ENCODE results near the gene PARP11.

The PARP11 gene

DNA sequence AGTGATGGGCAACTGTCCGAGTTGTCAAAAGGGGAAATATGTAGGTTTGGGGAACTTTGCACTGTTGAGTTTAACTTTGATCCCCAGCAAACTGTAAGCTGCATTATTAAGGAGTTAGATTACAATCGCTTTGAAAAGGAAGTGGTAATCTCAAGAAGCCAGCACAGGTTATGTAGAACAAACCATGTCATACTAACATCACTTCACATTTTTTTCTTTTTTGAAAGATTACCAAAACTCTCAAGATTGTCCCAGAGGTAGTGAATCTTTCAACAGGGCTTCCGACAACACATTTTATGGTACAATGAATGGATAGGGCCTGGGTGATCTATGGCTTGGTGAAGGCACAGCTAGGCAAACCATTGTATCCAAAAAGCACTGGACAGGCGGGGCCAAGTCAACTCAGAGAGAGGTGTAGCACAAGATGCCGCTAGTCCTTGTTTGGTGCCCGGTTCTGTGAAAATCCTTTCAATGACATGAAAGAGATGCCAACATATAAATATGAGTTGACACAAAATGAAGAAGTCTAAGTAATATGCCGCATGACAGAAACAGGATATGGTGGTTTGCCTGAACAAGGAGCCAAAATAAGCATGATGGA lies 24.3 kb upstream of the PARP11 start:
- Histone ChIP-seq H3K27me3 (ENCODE audit: control insufficient read depth, low read length) (peaks cover 19% of the 10 kb centered on the region), H3K9me2 (replicated peaks; ENCODE audit: control insufficient read depth, low read length) (no peaks in the 10 kb centered on the region), H3K79me2 (ENCODE audit: control insufficient read depth, low read length) (no peaks in the 10 kb centered on the region), H3K4me3 (ENCODE audit: low read length) (no peak overlapping the region), H3K9me3 (ENCODE audit: control insufficient read depth, insufficient read depth, low read length) (no peaks in the 10 kb centered on the region), H3K4me2 (ENCODE audit: low read length) (no peak overlapping the region), H3K36me3 (ENCODE audit: control insufficient read depth, low read length) (no peaks in the 10 kb centered on the region), H3K4me1 (ENCODE audit: control insufficient read depth, low read length) (no peaks in the 10 kb centered on the region), H4K20me1 (ENCODE audit: control insufficient read depth, insufficient read depth, low read depth, low read length) (no peaks in the 10 kb centered on the region), H3K27ac (ENCODE audit: low read depth, low read length) (no peak overlapping the region), H3F3A (ENCODE audit: control insufficient read depth, insufficient read depth) (no peaks in the 10 kb centered on the region)
- TF ChIP-seq EZH2phosphoT487 (IDR thresholded peaks at IDR 0.05; ENCODE audit: borderline replicate concordance, low read length) = no peak
- TF ChIP-seq, protein P1, sequence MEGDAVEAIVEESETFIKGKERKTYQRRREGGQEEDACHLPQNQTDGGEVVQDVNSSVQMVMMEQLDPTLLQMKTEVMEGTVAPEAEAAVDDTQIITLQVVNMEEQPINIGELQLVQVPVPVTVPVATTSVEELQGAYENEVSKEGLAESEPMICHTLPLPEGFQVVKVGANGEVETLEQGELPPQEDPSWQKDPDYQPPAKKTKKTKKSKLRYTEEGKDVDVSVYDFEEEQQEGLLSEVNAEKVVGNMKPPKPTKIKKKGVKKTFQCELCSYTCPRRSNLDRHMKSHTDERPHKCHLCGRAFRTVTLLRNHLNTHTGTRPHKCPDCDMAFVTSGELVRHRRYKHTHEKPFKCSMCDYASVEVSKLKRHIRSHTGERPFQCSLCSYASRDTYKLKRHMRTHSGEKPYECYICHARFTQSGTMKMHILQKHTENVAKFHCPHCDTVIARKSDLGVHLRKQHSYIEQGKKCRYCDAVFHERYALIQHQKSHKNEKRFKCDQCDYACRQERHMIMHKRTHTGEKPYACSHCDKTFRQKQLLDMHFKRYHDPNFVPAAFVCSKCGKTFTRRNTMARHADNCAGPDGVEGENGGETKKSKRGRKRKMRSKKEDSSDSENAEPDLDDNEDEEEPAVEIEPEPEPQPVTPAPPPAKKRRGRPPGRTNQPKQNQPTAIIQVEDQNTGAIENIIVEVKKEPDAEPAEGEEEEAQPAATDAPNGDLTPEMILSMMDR (IDR thresholded peaks at IDR 0.05; ENCODE audit: low read depth, low read length, poor library complexity, severe bottlenecking) = no peak

DNA sequence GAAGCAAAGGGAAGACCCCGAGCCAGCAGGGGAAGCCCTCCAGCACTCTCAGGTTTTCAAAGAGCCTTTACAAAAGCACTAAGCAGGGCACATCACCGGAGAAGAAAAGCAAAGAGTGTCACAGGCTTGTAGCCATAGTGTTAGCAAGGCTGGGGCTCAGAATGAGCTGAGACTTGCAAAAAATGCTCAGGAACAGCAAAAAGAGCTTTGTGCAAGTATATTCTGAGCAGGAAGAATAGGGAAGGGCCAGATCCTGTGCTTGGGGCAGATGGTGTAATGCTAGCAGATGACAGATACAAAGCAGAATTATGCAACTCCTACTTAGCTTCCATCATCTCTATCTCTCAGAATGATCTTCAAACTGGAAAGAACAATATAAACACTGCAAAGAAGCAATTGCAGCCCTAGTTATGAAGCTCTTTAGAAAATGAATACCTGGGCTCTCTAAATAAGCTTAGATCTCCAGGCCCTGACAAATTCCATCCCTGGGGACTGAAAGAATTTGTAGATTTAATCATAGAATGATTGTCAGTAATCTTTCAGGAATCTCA lies 23.7 kb upstream of the PARP11 start:
- no peaks in the 10 kb centered on the region for H3K79me2 ChIP-seq (ENCODE audit: control insufficient read depth, low read length)
- no peaks in the 10 kb centered on the region for H3K9me2 ChIP-seq (replicated peaks; ENCODE audit: control insufficient read depth, low read length)
- H3K27ac ChIP-seq (ENCODE audit: low read depth, low read length) = no peak overlapping the region
- H3K4me1 ChIP-seq (ENCODE audit: control insufficient read depth, low read length) = no peaks in the 10 kb centered on the region
- no peaks in the 10 kb centered on the region for H3K36me3 ChIP-seq (ENCODE audit: control insufficient read depth, low read length)
- TF ChIP-seq, protein P1 (IDR thresholded peaks at IDR 0.05; ENCODE audit: low read depth, low read length, poor library complexity, severe bottlenecking) = no peak
- no peak for TF ChIP-seq EZH2phosphoT487 (IDR thresholded peaks at IDR 0.05; ENCODE audit: borderline replicate concordance, low read length)
- no peak overlapping the region for H3K4me3 ChIP-seq (ENCODE audit: low read length)
- no peak overlapping the region for H3K4me2 ChIP-seq (ENCODE audit: low read length)
- peaks cover 19% of the 10 kb centered on the region for H3K27me3 ChIP-seq (ENCODE audit: control insufficient read depth, low read length)
- H3F3A ChIP-seq (ENCODE audit: control insufficient read depth, insufficient read depth) = no peaks in the 10 kb centered on the region
- no peaks in the 10 kb centered on the region for H3K9me3 ChIP-seq (ENCODE audit: control insufficient read depth, insufficient read depth, low read length)
- no peaks in the 10 kb centered on the region for H4K20me1 ChIP-seq (ENCODE audit: control insufficient read depth, insufficient read depth, low read depth, low read length)

- Histone ChIP-seq H3K27me3 (ENCODE audit: control insufficient read depth, low read length) (peaks cover 19% of the 10 kb centered on the region), H3K4me2 (ENCODE audit: low read length) (no peak overlapping the region), H3K4me3 (ENCODE audit: low read length) (no peak overlapping the region), H3K4me1 (ENCODE audit: control insufficient read depth, low read length) (no peaks in the 10 kb centered on the region), H3K36me3 (ENCODE audit: control insufficient read depth, low read length) (no peaks in the 10 kb centered on the region), H3F3A (ENCODE audit: control insufficient read depth, insufficient read depth) (no peaks in the 10 kb centered on the region), H3K79me2 (ENCODE audit: control insufficient read depth, low read length) (no peaks in the 10 kb centered on the region), H3K9me3 (ENCODE audit: control insufficient read depth, insufficient read depth, low read length) (no peaks in the 10 kb centered on the region), H4K20me1 (ENCODE audit: control insufficient read depth, insufficient read depth, low read depth, low read length) (no peaks in the 10 kb centered on the region), H3K27ac (ENCODE audit: low read depth, low read length) (no peak overlapping the region), H3K9me2 (replicated peaks; ENCODE audit: control insufficient read depth, low read length) (no peaks in the 10 kb centered on the region)
- TF ChIP-seq, protein P1 (IDR thresholded peaks at IDR 0.05; ENCODE audit: low read depth, low read length, poor library complexity, severe bottlenecking) = no peak
- no peak for TF ChIP-seq EZH2phosphoT487 (IDR thresholded peaks at IDR 0.05; ENCODE audit: borderline replicate concordance, low read length)
Observed at GRCh38 chr12:3896356-3896755, 23.2 kb upstream of the PARP11 start.
